Measurements from ENCODE around the gene HOXC9.

The HOXC9 gene

DNA sequence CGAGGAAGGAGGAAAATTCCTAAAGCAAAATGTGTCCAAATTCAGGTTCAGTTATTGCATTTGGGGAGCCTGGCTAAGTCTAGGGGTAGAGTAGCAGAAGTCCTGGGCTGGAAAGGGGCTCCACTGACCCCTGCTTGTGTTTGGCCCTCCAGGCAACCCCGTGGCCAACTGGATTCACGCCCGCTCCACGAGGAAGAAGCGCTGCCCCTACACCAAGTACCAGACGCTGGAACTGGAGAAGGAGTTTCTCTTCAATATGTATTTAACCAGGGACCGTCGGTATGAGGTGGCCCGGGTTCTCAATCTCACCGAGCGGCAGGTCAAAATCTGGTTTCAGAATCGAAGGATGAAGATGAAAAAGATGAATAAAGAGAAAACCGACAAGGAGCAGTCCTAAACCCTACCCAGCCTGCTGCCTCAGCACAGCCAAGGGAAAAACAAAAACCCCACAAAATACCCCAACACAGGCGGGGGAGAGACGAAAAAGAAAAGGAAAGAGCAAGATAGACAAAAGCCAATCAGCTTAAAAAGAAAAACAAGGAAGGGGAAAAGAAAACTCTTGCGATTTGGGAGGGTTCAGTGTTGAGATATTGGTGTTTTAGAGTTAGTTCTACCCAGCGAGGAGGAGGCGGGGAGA is 2.4 kb downstream of the HOXC9 start:
- no peak for DNase-seq (ENCODE audit: low spot score)

DNA sequence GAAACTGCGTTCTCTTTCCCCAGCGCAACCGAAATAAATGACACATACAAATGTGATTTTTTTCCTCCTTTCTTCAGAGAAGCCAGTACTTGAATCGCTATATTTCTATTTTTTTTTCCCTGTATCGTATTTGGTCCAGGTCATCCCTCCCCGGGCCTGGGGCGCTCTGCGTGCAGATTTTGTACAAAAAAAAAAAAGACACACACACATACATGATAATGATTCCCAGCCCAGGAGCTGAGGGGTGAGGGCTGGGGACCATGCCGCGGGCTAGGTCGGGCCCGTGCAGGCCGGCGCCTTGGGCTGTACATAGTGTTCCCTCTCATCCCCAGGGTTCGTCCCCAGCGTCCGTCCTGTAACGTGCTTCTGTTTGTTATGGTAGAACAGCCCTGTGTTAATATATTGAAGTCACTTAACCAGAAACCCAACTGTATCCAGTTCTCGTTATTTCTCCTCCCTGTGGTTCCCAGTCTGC is 3.0 kb downstream of the HOXC9 start:
- DNase-seq (ENCODE audit: low spot score): no peak

DNA sequence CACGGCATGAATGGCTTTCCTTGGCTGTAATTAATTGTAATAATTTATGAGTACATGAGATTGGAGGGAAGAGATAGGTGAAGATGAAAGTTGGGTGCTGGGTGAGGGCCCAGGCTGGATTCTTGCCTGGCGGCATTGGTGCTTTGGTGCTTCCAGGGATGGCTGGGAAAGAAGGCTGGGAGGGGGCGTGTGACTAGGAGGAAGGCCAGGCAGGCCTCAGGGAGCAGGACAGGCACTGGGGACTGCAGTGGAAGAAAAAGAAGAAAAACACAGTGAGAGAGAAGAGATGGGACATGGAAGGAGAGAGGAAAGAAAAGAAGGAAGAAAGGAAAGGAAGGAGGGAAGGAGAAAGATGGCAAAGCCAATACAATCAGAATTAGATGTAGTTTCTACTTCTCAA is 3.7 kb downstream of the HOXC9 start:
- DNase-seq (ENCODE audit: low spot score): no peak

DNA sequence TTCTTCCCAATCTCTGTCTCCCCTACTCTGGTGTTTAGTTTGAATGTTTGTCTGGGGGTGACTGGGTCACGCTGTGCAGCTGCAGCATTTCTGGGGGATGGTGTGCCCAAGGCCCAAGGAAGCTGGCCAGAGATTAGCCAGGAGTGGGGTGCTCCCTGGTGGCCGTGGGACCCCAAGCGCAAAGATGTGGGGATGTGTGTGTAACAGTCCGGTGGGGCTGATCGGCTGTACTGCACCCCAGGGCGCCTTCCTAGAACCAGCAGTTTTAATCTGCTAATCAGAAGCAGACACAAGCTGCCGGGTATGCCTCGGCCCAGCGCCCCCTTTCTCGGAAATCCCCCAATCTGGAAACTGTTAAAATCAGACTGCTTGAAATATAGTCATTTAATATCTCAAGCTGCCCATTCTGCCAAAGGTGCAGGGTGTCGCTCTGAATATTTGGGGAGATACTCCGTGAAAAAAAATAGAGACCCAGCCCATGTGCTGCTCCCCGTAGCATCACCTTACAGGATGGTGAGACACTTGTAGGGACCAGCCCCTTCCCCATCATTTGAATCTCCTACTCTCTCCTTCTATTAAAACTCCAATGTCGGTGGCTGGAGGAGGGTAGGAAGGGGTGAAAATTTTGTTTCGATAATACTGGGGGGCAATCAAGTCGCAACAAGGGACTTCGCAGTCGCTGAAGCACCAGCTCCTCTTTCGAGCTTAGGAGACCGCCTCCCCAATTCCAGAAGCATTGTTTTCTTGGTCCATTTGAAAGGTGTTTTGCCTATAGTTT is 4.3 kb downstream of the HOXC9 start:
- DNase-seq (ENCODE audit: low spot score): no peak

DNA sequence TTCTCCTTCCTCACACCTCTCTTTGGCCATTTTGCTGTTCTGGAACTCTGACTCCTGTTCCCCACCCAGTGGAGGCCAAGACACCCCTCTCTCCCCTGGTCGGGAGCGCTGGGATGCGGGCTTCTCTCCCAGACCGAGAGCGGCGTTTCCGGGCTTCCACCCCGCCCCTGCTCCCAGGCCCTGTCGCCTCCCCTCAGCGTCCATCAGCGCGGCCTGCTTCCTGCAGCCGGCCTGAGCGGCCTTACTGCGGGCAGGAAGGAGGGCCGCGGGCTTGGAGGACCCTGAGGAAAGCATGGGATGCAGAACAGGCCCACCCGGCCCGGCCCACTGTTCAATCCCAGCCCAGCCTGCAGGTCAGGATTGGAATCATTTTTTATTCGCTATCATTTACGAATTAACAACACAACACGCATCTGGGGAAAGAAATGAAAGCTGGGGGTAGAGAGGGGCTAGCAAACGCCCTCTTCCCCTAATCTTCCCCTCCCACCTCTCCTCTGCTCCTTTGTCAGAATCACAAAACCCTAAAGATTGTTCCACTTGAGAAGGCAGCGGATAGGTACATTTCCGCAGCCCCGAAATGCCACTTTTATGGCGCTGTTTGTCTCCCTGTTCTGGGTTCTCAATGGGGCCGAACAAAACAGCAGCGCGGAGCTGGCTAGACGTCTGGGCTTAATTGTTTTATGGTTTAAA is 5.0 kb downstream of the HOXC9 start:
- DNase-seq (ENCODE audit: low spot score): no peak

DNA sequence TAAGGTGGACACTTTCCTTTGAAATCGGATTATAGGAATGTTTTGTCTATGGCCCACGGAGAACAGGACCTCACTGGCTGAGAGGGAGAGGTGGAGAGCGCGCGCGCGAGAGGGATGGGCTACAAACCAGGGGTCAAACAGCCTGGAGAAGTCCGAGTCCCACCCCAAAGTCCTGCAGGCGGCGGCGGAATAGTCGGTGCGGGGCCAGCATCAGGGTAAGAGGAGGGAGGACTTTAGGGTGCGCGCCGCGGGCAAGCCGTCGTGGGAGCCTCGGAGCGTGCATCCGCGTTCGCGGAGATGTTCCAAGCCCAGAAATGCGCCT is 5.5 kb downstream of the HOXC9 start:
- no peak for DNase-seq (ENCODE audit: low spot score)

DNA sequence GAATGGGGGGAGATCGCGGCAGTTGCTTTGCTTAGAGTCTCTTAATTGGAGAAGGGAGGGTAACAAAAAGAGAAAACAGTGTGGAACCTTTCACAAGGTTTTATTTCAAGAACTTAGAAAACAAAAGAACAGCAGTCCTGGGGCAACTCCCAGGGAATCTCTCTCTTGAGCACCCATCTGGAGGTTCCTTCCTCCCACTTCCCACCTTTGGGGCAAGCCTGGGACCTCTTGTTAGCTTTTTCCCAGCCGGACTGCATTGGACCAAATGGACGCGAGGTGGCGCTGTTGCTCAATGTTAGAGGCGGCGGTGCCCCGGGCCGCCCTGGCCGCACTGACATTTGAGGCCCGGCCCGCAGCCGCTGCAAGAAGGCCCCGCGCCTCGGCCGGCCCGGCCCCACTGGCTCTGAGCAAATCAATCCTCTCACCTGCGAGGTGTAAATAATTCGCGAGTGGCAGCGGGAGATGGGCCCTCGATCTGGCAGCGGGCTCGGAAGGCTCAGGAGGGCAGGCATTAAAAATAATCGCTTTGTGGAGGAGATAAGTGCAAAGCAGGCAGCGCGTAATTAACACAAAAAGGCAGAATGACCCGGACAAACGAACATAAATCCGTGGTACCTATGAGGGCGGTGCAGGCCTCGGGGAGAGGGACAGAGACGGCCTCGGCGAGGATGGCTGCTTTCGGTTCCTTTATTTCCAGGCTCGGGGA is 6.0 kb downstream of the HOXC9 start:
- DNase-seq (ENCODE audit: low spot score): peak; percentile 76

DNA sequence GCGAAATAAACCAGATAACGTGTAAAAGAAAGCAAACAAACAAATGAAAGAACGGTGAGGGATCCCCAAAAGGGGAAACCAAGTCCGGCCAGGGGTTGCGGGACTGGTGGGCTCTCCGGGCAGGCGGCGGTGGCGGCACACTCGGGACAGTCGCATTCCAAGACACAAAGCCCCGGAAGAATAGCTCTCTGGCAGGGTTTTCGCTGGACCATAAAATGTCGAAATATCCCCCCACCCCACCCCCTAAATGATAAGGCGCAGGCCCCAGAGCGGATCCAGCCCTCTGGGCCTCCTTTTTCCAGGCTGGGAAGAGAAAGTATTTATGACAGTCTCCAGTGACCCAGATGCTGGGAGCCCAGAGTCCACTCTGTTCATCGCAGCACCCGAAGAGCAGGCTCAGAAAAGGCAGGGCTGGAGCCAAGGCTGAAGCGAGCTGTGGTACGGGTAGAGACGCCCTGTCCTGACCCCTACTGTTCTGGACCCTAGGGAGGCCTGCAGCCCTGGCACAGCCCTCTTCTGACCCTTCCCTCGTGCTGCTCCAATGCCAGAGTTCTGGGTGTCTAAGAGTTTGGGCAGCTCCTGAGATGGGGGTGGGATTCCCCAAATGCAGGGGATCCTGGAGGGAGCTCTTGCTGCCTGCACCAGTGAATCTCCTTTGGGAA is 6.7 kb downstream of the HOXC9 start:
- DNase-seq (ENCODE audit: low spot score): no peak

DNA sequence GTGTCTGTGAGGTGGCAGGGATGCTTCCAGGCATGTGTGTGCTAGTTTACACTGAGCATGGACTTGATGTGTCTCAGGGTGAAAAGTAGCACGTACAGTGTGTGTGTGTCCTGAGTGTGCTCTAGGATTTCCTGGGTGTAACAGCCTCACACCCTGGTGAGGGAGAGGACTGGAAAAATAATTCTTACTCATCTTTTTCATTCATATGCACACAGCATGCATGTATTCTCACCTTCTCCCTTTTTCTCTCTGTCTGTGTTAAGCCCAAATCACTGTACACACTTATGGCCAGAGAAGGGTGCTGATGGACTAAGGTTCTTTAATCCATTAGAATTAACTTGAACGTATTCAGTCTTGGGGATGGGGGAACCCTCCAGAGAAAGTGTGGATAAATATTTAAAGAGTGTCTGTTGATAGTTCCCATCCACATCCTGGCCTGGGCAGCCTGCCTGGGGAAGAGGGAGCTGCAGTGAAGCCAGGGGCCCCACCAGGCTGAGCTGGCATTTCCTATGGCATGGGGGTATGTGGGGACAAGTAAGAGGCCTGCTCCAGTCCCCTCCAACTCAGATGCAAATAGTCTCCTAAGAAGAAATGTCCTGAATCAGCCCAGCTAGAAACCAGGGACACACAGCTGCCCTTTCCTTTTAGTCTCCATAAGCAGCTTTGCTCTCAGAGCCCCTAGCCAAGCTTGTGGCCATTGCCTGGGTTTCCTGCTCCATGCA is 7.7 kb downstream of the HOXC9 start:
- DNase-seq (ENCODE audit: low spot score): no peak

DNA sequence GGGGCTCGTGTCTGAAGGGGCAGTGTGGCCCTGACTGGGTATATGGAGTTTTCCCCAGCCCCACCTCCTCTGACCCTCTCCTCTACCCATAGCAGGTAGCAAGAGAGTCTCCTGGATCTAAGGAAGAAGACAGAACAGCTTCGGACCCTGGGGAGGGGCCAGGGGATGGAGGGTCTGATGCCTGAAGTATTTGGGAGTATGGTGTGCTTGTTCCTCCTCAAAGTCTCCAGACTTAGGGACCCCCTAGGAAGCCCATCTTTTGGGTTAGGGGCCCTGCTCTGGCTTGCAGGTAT is 8.2 kb downstream of the HOXC9 start:
- no peak for DNase-seq (ENCODE audit: low spot score)

DNA sequence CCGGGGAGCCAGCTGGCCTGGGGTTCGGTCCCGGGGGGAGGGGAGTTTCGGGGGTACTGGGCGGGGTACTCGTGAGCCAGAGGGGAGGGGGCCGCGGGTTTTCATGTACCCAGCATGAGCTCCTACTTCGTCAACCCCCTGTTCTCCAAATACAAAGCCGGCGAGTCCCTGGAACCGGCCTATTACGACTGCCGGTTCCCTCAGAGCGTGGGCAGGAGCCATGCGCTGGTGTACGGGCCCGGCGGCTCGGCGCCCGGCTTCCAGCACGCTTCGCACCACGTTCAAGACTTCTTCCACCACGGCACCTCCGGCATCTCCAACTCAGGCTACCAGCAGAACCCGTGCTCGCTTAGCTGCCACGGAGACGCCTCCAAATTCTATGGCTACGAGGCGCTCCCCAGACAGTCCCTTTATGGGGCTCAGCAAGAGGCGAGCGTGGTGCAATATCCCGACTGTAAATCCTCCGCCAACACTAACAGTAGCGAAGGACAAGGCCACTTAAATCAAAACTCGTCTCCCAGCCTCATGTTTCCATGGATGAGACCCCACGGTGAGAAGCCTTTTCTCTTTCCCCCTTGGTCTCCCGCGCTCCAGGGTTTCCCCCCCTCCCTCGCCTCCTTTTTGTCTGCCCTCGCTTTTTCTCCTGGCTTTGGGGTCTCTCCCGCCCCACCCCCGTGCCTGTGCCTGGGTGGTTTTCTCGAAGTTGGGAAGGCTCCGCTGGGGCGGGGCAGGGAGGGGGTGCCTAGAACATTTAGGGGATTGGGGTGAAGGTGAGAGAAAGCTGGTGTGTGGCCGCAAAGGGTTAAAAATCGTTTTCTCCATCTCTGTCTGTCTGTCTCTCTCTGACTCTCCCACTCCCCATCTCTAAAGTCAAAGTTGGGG is 9.5 kb downstream of the HOXC9 start:
- no peak for DNase-seq (ENCODE audit: low spot score)

DNA sequence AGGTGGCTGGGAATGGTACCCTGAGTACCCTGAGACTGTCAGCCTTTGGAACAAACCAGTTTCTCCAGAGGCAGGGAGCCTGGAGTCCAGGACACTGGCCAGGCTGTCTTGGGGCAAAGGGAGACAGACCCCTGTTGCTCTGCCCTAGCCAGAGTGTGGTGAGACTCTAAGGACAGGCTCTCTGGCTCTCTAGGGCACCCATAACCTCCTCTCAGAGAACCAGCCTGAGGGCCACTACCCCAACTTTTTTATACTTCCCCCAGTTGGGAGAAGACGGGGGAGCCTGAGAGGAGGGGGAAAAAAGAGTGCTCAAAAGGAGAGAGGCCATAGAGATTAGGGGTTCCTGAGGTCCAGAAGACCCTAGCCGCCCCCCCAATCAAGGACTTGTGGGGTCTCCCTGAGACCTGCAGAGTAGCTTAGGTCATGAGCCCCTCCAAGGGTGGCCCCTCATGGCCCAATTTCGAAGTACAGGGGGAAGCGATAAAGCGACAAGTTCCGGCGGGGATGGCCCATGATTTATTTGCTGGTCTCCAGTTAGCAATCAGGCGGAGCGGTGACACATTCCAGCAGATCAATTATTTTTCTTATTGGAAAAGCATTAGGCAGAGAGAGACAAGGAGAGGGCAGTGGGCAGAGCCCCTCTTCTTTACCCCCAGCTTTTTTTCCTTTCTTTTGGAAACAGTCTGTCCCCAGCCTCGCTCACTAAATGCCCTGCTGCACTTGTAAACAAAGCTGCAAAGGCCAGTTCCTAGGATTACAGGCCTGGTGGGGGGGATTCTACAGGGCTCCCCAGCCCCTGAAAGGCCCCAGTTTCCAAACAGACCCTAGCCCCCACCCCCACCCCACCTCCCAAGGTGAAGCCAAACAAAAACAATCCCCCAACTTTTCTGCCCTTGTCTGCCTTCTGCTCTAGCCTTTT is 10.4 kb downstream of the HOXC9 start:
- no peak for DNase-seq (ENCODE audit: low spot score)

DNA sequence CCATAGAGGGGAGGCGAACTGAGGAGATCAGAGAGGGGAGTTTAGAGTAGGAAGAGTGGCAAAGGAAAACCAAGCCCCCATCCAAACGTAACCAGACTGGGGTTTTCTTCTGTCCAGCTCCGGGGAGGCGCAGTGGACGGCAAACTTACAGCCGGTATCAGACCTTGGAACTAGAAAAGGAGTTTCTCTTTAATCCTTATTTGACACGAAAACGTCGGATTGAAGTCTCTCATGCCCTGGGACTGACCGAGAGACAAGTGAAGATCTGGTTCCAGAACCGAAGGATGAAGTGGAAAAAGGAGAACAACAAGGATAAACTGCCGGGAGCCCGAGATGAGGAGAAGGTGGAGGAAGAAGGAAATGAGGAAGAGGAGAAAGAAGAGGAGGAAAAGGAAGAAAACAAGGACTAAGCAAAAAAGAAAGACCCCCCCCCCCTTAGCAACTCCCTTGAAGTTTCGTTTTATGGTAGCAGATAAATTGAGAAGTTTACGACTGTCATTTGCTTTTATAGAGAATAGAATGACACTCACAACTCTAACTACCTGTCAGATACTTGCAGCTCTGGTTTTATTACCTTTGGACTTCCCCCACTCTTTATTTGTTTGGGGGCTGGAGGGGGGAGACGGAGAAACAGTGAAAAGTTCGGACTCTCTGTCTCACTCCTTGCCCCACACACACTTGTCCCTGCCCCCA is 11.2 kb downstream of the HOXC9 start:
- DNase-seq (ENCODE audit: low spot score): no peak

DNA sequence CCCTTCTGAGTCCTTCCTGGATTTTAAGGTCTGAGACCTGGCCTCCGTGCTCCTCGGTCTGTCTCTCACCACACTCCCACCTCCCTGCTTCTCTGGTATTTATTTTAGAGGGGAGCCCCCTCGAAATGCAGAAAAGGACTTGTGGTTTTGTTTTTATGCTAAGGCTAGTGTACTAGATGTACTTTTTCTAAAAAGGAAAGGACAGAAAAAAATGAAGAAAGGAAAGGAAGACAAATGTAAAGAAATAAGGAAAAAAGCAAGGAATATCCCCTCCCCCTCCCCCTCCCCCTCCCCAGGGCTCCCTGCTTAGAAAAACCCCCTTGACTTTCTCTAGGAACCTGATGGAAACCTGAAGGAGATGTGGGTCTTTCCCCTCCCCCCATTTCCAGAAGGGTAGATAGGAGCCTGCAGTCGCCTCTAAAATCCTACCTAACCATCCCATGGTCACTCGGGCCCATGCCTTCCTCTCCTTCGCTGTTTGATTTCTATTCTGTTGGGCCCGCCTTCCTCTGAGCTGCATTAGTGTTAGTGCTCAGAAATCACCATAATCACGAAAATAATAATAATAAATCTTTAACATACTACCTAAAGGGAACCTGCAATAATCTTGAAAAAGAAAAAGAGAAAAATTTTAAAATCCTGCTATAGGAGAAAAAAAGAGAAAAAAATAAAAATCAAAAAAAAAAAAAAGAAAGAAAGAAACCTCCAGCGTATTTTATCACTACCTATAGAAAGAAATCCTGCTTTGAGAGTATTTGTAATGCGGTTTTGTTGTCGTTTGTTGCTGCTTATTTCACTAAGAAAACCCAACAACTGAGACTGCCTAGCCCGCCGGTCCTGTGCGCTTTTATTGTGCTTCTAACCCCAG is 11.9 kb downstream of the HOXC9 start:
- no peak for DNase-seq (ENCODE audit: low spot score)

DNA sequence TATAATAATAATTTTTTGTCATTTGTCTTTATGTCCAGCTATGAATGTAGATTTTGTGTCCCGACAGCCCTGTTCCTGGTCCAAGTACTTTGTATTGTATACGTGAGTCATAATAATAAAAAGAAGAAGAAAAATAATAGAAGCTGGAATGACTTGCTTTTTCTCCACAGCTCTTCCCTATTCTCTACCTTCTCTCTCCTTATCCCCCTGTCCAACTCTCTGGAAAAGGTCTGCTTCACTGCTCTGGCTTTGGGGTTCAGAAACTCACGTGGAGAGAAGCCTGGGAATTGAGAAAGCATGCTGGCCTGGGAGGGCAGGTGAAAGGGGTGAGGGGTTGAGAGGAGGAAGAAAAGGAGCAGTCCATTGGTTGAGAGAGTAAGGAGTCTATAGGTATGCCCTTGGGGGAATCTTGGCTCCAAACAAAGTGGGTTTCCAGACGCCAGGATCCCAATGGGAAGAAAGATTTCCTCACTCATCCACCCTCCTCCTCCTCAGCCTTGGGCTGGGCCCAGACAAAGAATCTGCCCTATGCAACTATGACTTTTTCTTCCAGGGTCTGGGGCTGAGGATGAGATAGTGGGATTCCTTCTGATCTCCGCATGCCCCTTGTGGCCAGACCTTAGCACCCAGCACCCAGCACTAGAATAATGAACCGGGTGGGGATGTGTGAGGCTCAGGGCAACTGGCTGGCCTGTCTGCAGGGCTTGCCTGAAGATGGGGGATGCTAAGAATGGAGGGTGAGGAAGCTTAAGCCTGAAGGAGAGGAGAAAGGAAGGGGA is 12.9 kb downstream of the HOXC9 start:
- no peak for DNase-seq (ENCODE audit: low spot score)

DNA sequence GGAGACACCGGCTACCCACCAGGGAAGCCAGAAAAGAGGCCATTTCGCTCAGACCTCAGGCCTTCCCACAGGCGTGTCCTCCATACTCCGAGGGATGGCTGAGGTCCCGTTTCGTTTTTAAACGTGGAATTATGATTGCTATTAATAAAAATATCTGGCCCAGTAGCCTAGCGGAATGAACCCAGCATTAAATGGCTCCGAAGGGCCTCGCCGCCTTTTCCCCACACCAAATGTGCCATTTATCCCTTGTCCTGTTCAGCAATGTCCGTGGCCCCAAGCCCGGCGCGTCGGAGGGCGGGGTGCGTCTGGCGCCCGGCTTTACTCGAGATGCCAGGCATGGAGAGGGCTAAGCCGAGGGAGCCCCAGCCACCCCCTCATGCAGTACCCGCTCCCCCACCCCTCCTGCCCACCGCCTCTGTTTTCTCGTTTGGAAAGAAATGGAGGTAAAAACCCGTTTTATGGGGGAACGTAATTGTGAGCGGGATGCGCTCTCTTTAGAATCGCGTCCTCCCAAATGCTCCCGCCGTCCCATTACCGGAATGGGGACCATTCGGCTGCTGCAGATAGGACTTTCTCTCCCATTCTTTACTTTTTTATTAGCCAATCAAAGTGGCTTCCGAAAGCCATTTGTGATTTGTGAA is 14.5 kb downstream of the HOXC9 start:
- no peak for DNase-seq (ENCODE audit: low spot score)

Measured in CD4-positive, alpha-beta T cell treated with Interleukin-6 at 100 ng/mL for 8 hours (primary cell).